ENCODE data around the gene ISX. TPM values are rescaled to one million over a fixed set of nuclear protein-coding genes. Genes with fewer than 3 reads are reported as not detected.
A peak's percentile ranks its signal among the peaks of the same experiment; 100 is the strongest.

ISX gene
- total RNA-seq, 2 experiments from 2014 or later, result not detected

DNA sequence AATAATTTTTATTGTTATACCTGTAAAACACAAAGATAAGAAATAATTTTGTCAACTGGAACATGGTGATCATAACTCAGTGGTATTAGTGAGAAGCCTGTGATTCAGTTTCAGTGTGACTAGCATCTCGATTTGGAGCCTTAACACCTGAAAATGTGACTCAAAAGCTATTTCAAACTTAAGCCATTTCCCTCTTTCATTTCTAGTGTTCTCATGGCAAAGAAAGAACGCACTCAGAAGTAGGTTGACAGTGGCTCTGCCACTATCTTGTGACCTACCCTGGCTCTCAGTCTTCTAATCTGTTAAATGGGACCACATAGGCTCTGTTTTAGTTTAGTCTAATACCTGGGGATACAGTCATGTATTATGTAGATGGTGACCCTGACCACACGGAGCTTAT, 62.7 kb downstream of the ISX start:
- no peak for DNase-seq
- H3K4me3 Mint-ChIP-seq, result no peak overlapping the region
- CTCF ChIA-PET, result no interaction called here
- no peak overlapping the region for H3K27ac Mint-ChIP-seq
- no peaks in the 10 kb centered on the region for H3K36me3 Mint-ChIP-seq (ENCODE audit: low read depth)
- peaks cover 13% of the 10 kb centered on the region for H3K27me3 Mint-ChIP-seq
- H3K4me1 Mint-ChIP-seq, result peaks cover 2% of the 10 kb centered on the region
- POLR2A ChIA-PET, result no interaction called here
- H3K9me3 Mint-ChIP-seq, result no peaks in the 10 kb centered on the region

DNA sequence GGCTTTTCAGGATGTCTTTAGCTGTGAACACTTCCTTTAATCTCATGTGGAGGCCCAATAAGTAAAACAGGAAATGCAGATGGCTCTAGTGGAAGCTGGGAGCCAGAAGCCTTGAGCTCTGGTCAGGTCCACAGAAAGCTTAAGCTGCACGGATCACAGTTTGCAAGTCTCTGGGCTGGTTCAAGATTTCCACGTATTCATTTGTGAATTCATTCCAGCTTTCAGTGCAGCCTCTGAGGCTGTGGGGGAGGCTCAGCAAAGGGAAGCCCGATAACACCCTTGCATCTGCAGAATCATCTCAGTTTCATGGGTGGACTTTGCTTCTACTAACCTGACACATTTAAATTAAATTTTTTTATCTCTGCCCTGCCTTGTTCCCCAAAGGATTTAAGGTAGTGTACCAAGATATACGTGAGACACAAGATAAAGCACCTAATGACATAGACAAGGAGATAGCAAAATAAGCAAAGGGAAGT, 65.6 kb downstream of the ISX start:
- H3K36me3 Mint-ChIP-seq (ENCODE audit: low read depth), result no peaks in the 10 kb centered on the region
- peaks cover 18% of the 10 kb centered on the region for H3K27me3 Mint-ChIP-seq
- ChIA-PET POLR2A (no interaction called here), CTCF (interaction anchor here (0.6 to 1.1 kb wide), 2 partner anchors 19 to 27 kb away, joined by 4 to 6 read pairs; no protein-coding TSS in a partner anchor)
- no peak overlapping the region for H3K27ac Mint-ChIP-seq
- H3K4me3 Mint-ChIP-seq, result no peak overlapping the region
- peaks cover 13% of the 10 kb centered on the region for H3K4me1 Mint-ChIP-seq
- DNase-seq, result no peak
- no peaks in the 10 kb centered on the region for H3K9me3 Mint-ChIP-seq

DNA sequence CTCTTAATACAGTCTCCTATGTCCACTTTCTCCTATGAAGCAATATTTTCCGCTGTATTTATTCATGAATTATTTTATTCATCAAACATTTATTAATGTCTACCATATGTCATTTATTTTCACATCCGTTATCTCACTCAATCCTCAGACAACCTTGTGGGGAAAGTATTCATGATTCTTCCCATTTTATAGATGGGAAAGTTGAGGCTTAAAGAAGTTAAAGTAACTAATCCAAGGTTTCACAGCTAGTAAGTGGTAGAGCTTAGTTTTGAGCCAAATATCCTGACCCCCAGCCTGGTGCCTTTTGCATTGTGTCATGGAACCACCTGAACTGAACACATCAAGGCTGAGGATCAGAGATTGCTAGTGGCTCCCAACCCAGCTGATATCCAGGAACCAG, 66.6 kb downstream of the ISX start:
- CTCF ChIA-PET, result no interaction called here
- peaks cover 18% of the 10 kb centered on the region for H3K27me3 Mint-ChIP-seq

DNA sequence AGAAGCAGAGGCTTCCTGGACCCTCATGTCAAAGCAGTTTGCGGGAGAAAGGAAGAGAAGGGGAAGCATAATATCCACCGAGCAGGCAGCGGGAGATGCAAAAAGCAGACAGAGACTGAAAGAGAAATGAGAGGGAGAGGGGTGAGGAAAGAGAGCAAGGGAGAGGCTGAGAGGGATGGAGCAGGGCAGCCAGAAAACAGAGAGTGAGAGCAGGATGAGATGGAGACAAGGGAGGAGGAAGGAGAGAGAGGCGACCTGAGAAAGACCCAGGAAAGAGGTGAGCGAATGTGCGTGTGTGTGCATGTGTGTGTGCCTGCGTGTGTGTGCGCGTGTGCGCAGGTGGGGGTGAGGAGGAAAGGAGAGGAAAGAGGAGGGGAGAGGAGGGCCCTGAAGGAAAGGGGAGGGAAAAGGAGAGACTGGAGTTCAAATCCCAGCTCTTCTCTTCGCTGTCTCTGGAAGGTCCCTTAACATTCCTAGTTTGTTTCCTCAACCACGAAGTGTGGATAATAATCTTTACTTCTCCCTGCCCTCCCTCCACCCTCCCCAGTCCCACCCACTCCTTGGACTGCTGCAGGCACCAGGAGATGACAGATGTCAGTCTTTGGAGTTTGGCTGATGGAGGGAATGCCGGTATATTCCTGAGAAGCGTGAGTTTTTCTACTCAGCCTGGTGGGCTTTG, 67.9 kb downstream of the ISX start:
- Mint-ChIP-seq H3K36me3 (ENCODE audit: low read depth) (no peaks in the 10 kb centered on the region), H3K9me3 (no peaks in the 10 kb centered on the region), H3K4me1 (peaks cover 13% of the 10 kb centered on the region), H3K4me3 (no peak overlapping the region), H3K27ac (no peak overlapping the region), H3K27me3 (peaks cover 17% of the 10 kb centered on the region)
- ChIA-PET POLR2A (no interaction called here), CTCF (no interaction called here)
- DNase-seq, result no peak

More for the DNA sequence above, 66.6 kb downstream of the ISX start:
- no peak overlapping the region for H3K27ac Mint-ChIP-seq
- H3K36me3 Mint-ChIP-seq (ENCODE audit: low read depth), result no peaks in the 10 kb centered on the region
- H3K9me3 Mint-ChIP-seq, result no peaks in the 10 kb centered on the region
- peaks cover 13% of the 10 kb centered on the region for H3K4me1 Mint-ChIP-seq
- POLR2A ChIA-PET, result no interaction called here
- no peak for DNase-seq
- no peak overlapping the region for H3K4me3 Mint-ChIP-seq

DNA sequence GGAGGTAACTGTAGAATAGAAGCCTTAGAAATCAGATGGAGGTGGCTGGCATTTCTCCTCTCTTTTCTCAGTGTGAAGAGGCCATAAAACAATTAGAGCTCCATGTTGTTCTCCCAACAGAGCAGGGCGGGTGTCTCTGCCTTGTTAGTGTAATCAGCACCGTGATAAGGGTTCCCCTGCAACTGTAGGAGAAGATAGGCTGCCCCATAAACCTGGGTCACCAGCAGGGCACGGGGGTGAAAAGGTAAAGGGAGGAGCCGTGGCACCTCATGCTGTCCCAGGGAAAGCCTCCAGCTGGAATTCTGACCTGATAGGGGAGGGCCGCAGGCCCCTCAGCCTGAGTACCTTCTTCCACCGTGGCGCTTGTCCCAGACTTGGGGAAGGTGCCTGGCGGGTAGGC, 68.7 kb downstream of the ISX start:
- Mint-ChIP-seq H3K9me3 (no peaks in the 10 kb centered on the region), H3K27me3 (peaks cover 17% of the 10 kb centered on the region), H3K36me3 (ENCODE audit: low read depth) (no peaks in the 10 kb centered on the region), H3K4me1 (peaks cover 13% of the 10 kb centered on the region), H3K4me3 (no peak overlapping the region), H3K27ac (no peak overlapping the region)
- CTCF ChIA-PET, result no interaction called here
- POLR2A ChIA-PET, result no interaction called here
- no peak for DNase-seq

GRCh38 chr22:35135165-35135564, 69.2 kb downstream of the ISX start:
- ChIA-PET POLR2A (no interaction called here), CTCF (no interaction called here)
- peak; percentile 16 for DNase-seq
- H3K4me3 Mint-ChIP-seq, result no peak overlapping the region
- no peaks in the 10 kb centered on the region for H3K36me3 Mint-ChIP-seq (ENCODE audit: low read depth)
- no peaks in the 10 kb centered on the region for H3K9me3 Mint-ChIP-seq
- H3K27ac Mint-ChIP-seq, result no peak overlapping the region
- peaks cover 17% of the 10 kb centered on the region for H3K27me3 Mint-ChIP-seq
- H3K4me1 Mint-ChIP-seq, result peaks cover 13% of the 10 kb centered on the region

Other genes starting within 250 kb of the ISX start
- gene HMGXB4, start 191.3 kb downstream of the ISX start, total RNA-seq, result 10 to 100 TPM; 32.2 to 35.5 TPM
- 10 to 100 TPM; 30.0 to 37.8 TPM for gene TOM1, start 233.7 kb downstream of the ISX start, total RNA-seq